ENCODE measurements around the gene PASD1.
"Not testable (repeated sequence)": the region's sequence is repeated elsewhere in the genome, so short reads cannot be mapped to it uniquely, and the experiment has no call there.

Gene PASD1

GRCh38 chrX:151537572-151537971, 25.9 kb upstream of the PASD1 start:
- no peak overlapping the region for H3K4me3 ChIP-seq (ENCODE audit: low read depth, low read length)
- no peak for DNase-seq (ENCODE audit: low read depth, low spot score)
- ChIA-PET CTCF (no interaction called here), POLR2A (no interaction called here)
- TF ChIP-seq CTCF (IDR thresholded peaks at IDR 0.05; ENCODE audit: insufficient read depth, low read length, missing control alignments) = no peak

- DNase-seq (ENCODE audit: low read depth, low spot score) = no peak
- TF ChIP-seq CTCF (IDR thresholded peaks at IDR 0.05; ENCODE audit: insufficient read depth, low read length, missing control alignments) = no peak
- ChIA-PET POLR2A (no interaction called here), CTCF (no interaction called here)
- H3K4me3 ChIP-seq (ENCODE audit: low read depth, low read length) = no peak overlapping the region
Observed at GRCh38 chrX:151538190-151539122, 25.0 kb upstream of the PASD1 start.

GRCh38 chrX:151543706-151544105, 19.8 kb upstream of the PASD1 start:
- H3K4me3 ChIP-seq (ENCODE audit: low read depth, low read length) = no peak overlapping the region
- CTCF ChIA-PET = no interaction called here
- DNase-seq (ENCODE audit: low read depth, low spot score) = no peak
- POLR2A ChIA-PET = no interaction called here
- TF ChIP-seq CTCF (IDR thresholded peaks at IDR 0.05; ENCODE audit: insufficient read depth, low read length, missing control alignments) = no peak

GRCh38 chrX:151546226-151546625, 17.2 kb upstream of the PASD1 start:
- DNase-seq (ENCODE audit: low read depth, low spot score); CTCF ChIA-PET; H3K4me3 ChIP-seq (ENCODE audit: low read depth, low read length); POLR2A ChIA-PET: not testable (repeated sequence)

- CTCF ChIA-PET; POLR2A ChIA-PET; DNase-seq (ENCODE audit: low read depth, low spot score); H3K4me3 ChIP-seq (ENCODE audit: low read depth, low read length): not testable (repeated sequence)
Observed at GRCh38 chrX:151551176-151551575, 12.3 kb upstream of the PASD1 start.

- no peak for DNase-seq (ENCODE audit: low read depth, low spot score)
Observed at GRCh38 chrX:151552743-151553142, 10.7 kb upstream of the PASD1 start.

GRCh38 chrX:151555301-151555700, 8.2 kb upstream of the PASD1 start:
- CTCF ChIA-PET; POLR2A ChIA-PET; H3K4me3 ChIP-seq (ENCODE audit: low read depth, low read length); DNase-seq (ENCODE audit: low read depth, low spot score): not testable (repeated sequence)

More at GRCh38 chrX:151552743-151553142, 10.7 kb upstream of the PASD1 start:
- TF ChIP-seq CTCF (IDR thresholded peaks at IDR 0.05; ENCODE audit: insufficient read depth, low read length, missing control alignments) = no peak
- ChIA-PET CTCF (no interaction called here), POLR2A (no interaction called here)
- H3K4me3 ChIP-seq (ENCODE audit: low read depth, low read length) = no peak overlapping the region

- DNase-seq (ENCODE audit: low read depth, low spot score); CTCF ChIA-PET; POLR2A ChIA-PET; H3K4me3 ChIP-seq (ENCODE audit: low read depth, low read length): not testable (repeated sequence)
Observed at GRCh38 chrX:151562485-151562884, 990 bp upstream of the PASD1 start.

- CTCF ChIA-PET; DNase-seq (ENCODE audit: low read depth, low spot score); POLR2A ChIA-PET; H3K4me3 ChIP-seq (ENCODE audit: low read depth, low read length): not testable (repeated sequence)
Observed at GRCh38 chrX:151563003-151563402, 472 bp upstream of the PASD1 start.

Measured in AG04449 (cell line).